Tibial nerve (tissue), 4 donors: ENCODE results near the gene GPR137B. TPM values are rescaled to one million over a fixed set of nuclear protein-coding genes. Genes with fewer than 3 reads are reported as not detected.

ENCODE experiments used
- DNase-seq, 2 donors: peaks; one replicate each; pipeline ENCODE4 v3.0.0-alpha.2; 2019; ENCODE audit warnings: low spot score in 2 of 2
- H3K27ac ChIP-seq, 4 donors: fragments of 200-600 bp; sonication (generic) in 3 of 4; one replicate each; pipeline ENCODE4 v1.5.1; 2017 to 2019; ENCODE audit warnings: mild to moderate bottlenecking in 1 of 4
- H3K27me3 ChIP-seq, 2 donors: fragments of 200-600 bp; sonication (generic) in 1 of 2; one replicate each; pipeline versions ENCODE4 v1.5.1 to v1.6.0; 2017 to 2019
- H3K36me3 ChIP-seq, 3 donors: fragments of 200-600 bp; sonication (generic); one replicate each; pipeline ENCODE4 v1.5.1; 2018 to 2019
- H3K4me1 ChIP-seq, 4 donors: fragments of 200-600 bp; sonication (generic) in 3 of 4; one replicate each; pipeline ENCODE4 v1.5.1; 2017 to 2019
- H3K4me3 ChIP-seq, 4 donors: fragments of 200-600 bp; sonication (generic) in 3 of 4; one replicate each; pipeline ENCODE4 v1.5.1; 2017 to 2019; ENCODE audit warnings: mild to moderate bottlenecking in 1 of 4, moderate library complexity in 1 of 4
- H3K9me3 ChIP-seq, 4 donors: fragments of 200-600 bp; sonication (generic) in 3 of 4; one replicate each; pipeline ENCODE4 v1.5.1; 2017 to 2019
- CTCF ChIP-seq, 5 experiments: fragments of 200-600 bp in 3 of 5; fragments of 450-650 bp in 2 of 5; sonication (generic) in 3 of 5; IDR thresholded peaks; one replicate each; pipeline ENCODE4 v1.5.1; 2016 to 2019; ENCODE audit warnings: antibody characterized with exemption in 5 of 5, mild to moderate bottlenecking in 3 of 5, moderate library complexity in 2 of 5
- EP300 ChIP-seq, 2 donors: sonication (generic); formaldehyde crosslinking; IDR thresholded peaks; one replicate each; pipeline ENCODE4 v1.6.1; 2017; ENCODE audit warnings: antibody characterized with exemption in 2 of 2, mild to moderate bottlenecking in 1 of 2
- POLR2A ChIP-seq, 2 donors: fragments of 450-650 bp; IDR thresholded peaks; one replicate each; pipeline ENCODE4 v1.6.1; 2017; ENCODE audit warnings: antibody characterized with exemption in 2 of 2, mild to moderate bottlenecking in 2 of 2, moderate library complexity in 2 of 2
- WGBS, 2 donors: methylation state at CpG; one replicate each; pipeline ENCODE4 v1.1.5; 2018; 5-methylcytosine and 5-hydroxymethylcytosine counted together
- total RNA-seq, 4 donors: library from RNA; depleted of rRNA; stranded (reverse); fragments of >200 nt; gene quantifications; one replicate each; pipeline ENCODE4 v1.1.0, GENCODE V29; 2016

The GPR137B gene
- total RNA-seq, 4 donors from 2014 or later = 51.1 to 94.8 (median 74.0) TPM

- WGBS, 2 donors = 50 to 60% methylated on average over 12 of the region's 12 CpGs
- no peak for TF ChIP-seq POLR2A (IDR thresholded peaks at IDR 0.05)
- TF ChIP-seq CTCF (IDR thresholded peaks at IDR 0.05) = peak in 1 of 5 experiments; percentile 5
- Histone ChIP-seq H3K27me3 (no peaks in the 10 kb centered on the region), H3K36me3 (peaks cover 0 to 4% (median 0%) of the 10 kb centered on the region in 3 donors), H3K27ac (peak overlapping the region in 3 of 4 donors; percentile 71 to 89 (median 78)), H3K9me3 (no peaks in the 10 kb centered on the region), H3K4me3 (peak overlapping the region in 3 of 4 donors; percentile 46 to 95 (median 85)), H3K4me1 (peaks cover 0 to 73% (median 15%) of the 10 kb centered on the region in 4 donors)
- DNase-seq = no peak
These were observed 2.3 kb downstream of the GPR137B start for GRCh38 chr1:236144446-236145150.

GRCh38 chr1:236147068-236147467 lies 4.7 kb downstream of the GPR137B start:
- Histone ChIP-seq H3K4me1 (peaks cover 0 to 74% (median 15%) of the 10 kb centered on the region in 4 donors), H3K36me3 (peaks cover 0 to 4% (median 0%) of the 10 kb centered on the region in 3 donors), H3K4me3 (no peak overlapping the region), H3K27me3 (no peaks in the 10 kb centered on the region), H3K9me3 (no peaks in the 10 kb centered on the region), H3K27ac (peak overlapping the region in 2 of 4 donors; percentile 57 to 72)
- WGBS, 2 donors = 47 to 65% methylated on average over 9 to 10 of the region's 10 CpGs
- TF ChIP-seq EP300 (IDR thresholded peaks at IDR 0.05) = peak in 1 of 2 donors; percentile 43
- TF ChIP-seq CTCF (IDR thresholded peaks at IDR 0.05) = no peak
- DNase-seq = peak in 1 of 2 donors; percentile 21

GRCh38 chr1:236147521-236148469 lies 5.5 kb downstream of the GPR137B start:
- DNase-seq = no peak
- TF ChIP-seq CTCF (IDR thresholded peaks at IDR 0.05) (no peak), EP300 (IDR thresholded peaks at IDR 0.05) (no peak), POLR2A (IDR thresholded peaks at IDR 0.05) (no peak)
- Histone ChIP-seq H3K36me3 (peaks cover 0 to 4% (median 0%) of the 10 kb centered on the region in 3 donors), H3K4me1 (peaks cover 0 to 74% (median 15%) of the 10 kb centered on the region in 4 donors), H3K27me3 (no peaks in the 10 kb centered on the region), H3K4me3 (no peak overlapping the region), H3K27ac (peak overlapping the region in 2 of 4 donors; percentile 57 to 72), H3K9me3 (no peaks in the 10 kb centered on the region)
- WGBS, 2 donors = 74 to 81% methylated on average over 16 to 17 of the region's 17 CpGs

GRCh38 chr1:236148470-236148845 lies 6.1 kb downstream of the GPR137B start:
- Histone ChIP-seq H3K27ac (peak overlapping the region in 2 of 4 donors; percentile 57 to 72), H3K36me3 (peaks cover 0 to 4% (median 0%) of the 10 kb centered on the region in 3 donors), H3K9me3 (no peaks in the 10 kb centered on the region), H3K4me1 (peaks cover 0 to 81% (median 15%) of the 10 kb centered on the region in 4 donors), H3K27me3 (no peaks in the 10 kb centered on the region), H3K4me3 (no peak overlapping the region)
- TF ChIP-seq EP300 (IDR thresholded peaks at IDR 0.05) = no peak
- TF ChIP-seq POLR2A (IDR thresholded peaks at IDR 0.05) = no peak
- TF ChIP-seq CTCF (IDR thresholded peaks at IDR 0.05) = no peak
- 57 to 63% methylated on average over 8 of the region's 8 CpGs for WGBS, 2 donors
- DNase-seq = no peak
